B cell (primary cell): Measurements from ENCODE around the gene SYT2. TPM values are rescaled to one million over a fixed set of nuclear protein-coding genes. Genes with fewer than 3 reads are reported as not detected.
"Not testable (repeated sequence)": the region's sequence is repeated elsewhere in the genome, so short reads cannot be mapped to it uniquely, and the experiment has no call there.

Source experiments
- ATAC-seq: fragments of 200-7000 bp; cut with Tn5 transposase; one replicate; pipeline ENCODE4 v1.10.0; 2021; ENCODE audit warnings: low read depth, mild to moderate bottlenecking, moderate number of reproducible peaks, moderate library complexity
- CTCF ChIA-PET: fragments of 350-600 bp; sonication (Branson Sonifier 250); formaldehyde crosslinking; loops from one replicate; lab custom pipeline; 2021; ENCODE audit warnings: antibody characterized with exemption, inconsistent platforms; lab: Charles Lee
- POLR2A ChIA-PET: fragments of 350-600 bp; sonication (Branson Sonifier 250); formaldehyde crosslinking; loops from one replicate; lab custom pipeline; 2021; ENCODE audit warnings: antibody characterized with exemption; lab: Charles Lee
- DNase-seq: peaks from one replicate; pipeline ENCODE4 v3.0.0; 2013
- H2AFZ ChIP-seq: 2 replicates; pipeline ENCODE4 v1.6.1; 2012; ENCODE audit warnings: mild to moderate bottlenecking, low read depth, low read length; ENCODE audit not compliant: insufficient read depth, poor library complexity, severe bottlenecking
- H3K27ac ChIP-seq, 2 donors: 1 replicate in 1 of 2; 2 replicates in 1 of 2; pipeline ENCODE4 v1.5.1; 2012 to 2013; ENCODE audit warnings: low read length in 2 of 2, mild to moderate bottlenecking in 2 of 2, moderate library complexity in 1 of 2
- H3K27me3 ChIP-seq, 4 experiments: fragments of 200-600 bp in 1 of 4; sonication (generic) in 1 of 4; replicated peaks in 1 of 4; 1 replicate in 2 of 4; 2 replicates in 2 of 4; pipeline versions ENCODE4 v1.6.1 to v1.7.0; 2013 to 2016; ENCODE audit warnings: low read length in 3 of 4, mild to moderate bottlenecking in 2 of 4, mixed read lengths in 1 of 4, moderate library complexity in 1 of 4; ENCODE audit not compliant: insufficient read depth in 4 of 4, control insufficient read depth in 3 of 4; ENCODE audit errors: control extremely low read depth in 1 of 4
- H3K36me3 ChIP-seq, 2 experiments: replicated peaks in 1 of 2; 1 replicate in 1 of 2; 2 replicates in 1 of 2; pipeline versions ENCODE4 v1.6.1 to v1.7.1; 2013; ENCODE audit warnings: low read length in 1 of 2; ENCODE audit not compliant: insufficient read depth in 2 of 2, control insufficient read depth in 1 of 2; ENCODE audit errors: control extremely low read depth in 1 of 2, extremely low read depth in 1 of 2
- H3K4me1 ChIP-seq, 2 donors: fragments of 200-600 bp in 1 of 2; sonication (generic) in 1 of 2; 1 replicate in 1 of 2; 2 replicates in 1 of 2; pipeline versions ENCODE4 v1.5.1 to v1.6.1; 2013 to 2017; ENCODE audit warnings: low read length in 2 of 2; ENCODE audit not compliant: control insufficient read depth in 2 of 2, insufficient read depth in 2 of 2
- H3K4me2 ChIP-seq: replicated peaks from 2 replicates; pipeline ENCODE3; 2012; ENCODE audit warnings: mild to moderate bottlenecking, low read depth, low read length; ENCODE audit not compliant: poor library complexity, severe bottlenecking
- H3K4me3 ChIP-seq, 5 experiments: fragments of 200-600 bp in 1 of 5; sonication (generic) in 1 of 5; 1 replicate in 3 of 5; 2 replicates in 2 of 5; pipeline versions ENCODE4 v1.5.1 to v1.7.0; 2011 to 2016; ENCODE audit warnings: low read length in 4 of 5, mild to moderate bottlenecking in 4 of 5, low read depth in 2 of 5, control low read depth in 1 of 5, moderate library complexity in 1 of 5; ENCODE audit not compliant: insufficient read depth in 1 of 5; ENCODE audit errors: control extremely low read depth in 1 of 5, extremely low read depth in 1 of 5
- H3K79me2 ChIP-seq: fragments of 200-600 bp; sonication (generic); one replicate; pipeline ENCODE4 v1.6.0; 2016; ENCODE audit warnings: low read length; ENCODE audit not compliant: control insufficient read depth, insufficient read depth
- H3K9ac ChIP-seq: fragments of 200-600 bp; sonication (generic); 2 replicates; pipeline ENCODE4 v1.6.1; 2017; ENCODE audit warnings: mild to moderate bottlenecking, low read length, moderate library complexity
- H3K9me3 ChIP-seq, 3 donors: one replicate each; pipeline versions ENCODE4 v1.6.1 to v1.7.1; 2013; ENCODE audit warnings: low read length in 2 of 3; ENCODE audit not compliant: control insufficient read depth in 2 of 3, insufficient read depth in 1 of 3; ENCODE audit errors: control extremely low read depth in 1 of 3
- H4K20me1 ChIP-seq: 2 replicates; pipeline ENCODE4 v1.6.0; 2012; ENCODE audit warnings: mild to moderate bottlenecking, low read length; ENCODE audit not compliant: insufficient read depth, control insufficient read depth, poor library complexity, severe bottlenecking
- H3K27ac Mint-ChIP-seq: one replicate; pipeline ENCODE4 v1.8.0; 2021; ENCODE audit warnings: mixed read lengths
- H3K27me3 Mint-ChIP-seq: one replicate; pipeline ENCODE4 v1.8.0; 2021; ENCODE audit warnings: mixed read lengths
- H3K4me1 Mint-ChIP-seq: one replicate; pipeline ENCODE4 v1.8.0; 2021; ENCODE audit warnings: mixed read lengths
- H3K4me3 Mint-ChIP-seq: one replicate; pipeline ENCODE4 v1.8.0; 2021; ENCODE audit warnings: mixed read lengths
- H3K9me3 Mint-ChIP-seq: one replicate; pipeline ENCODE4 v1.8.0; 2022; ENCODE audit warnings: mixed read lengths; ENCODE audit not compliant: insufficient read depth
- EZH2 ChIP-seq: IDR thresholded peaks from 2 replicates; pipeline ENCODE4 v1.6.1; 2012; ENCODE audit warnings: borderline replicate concordance, low read depth, mild to moderate bottlenecking, moderate library complexity, low read length; ENCODE audit not compliant: insufficient read depth, poor library complexity, severe bottlenecking
- WGBS: methylation state at CpG from one replicate; pipeline ENCODE4 v1.1.5; 2013; ENCODE audit warnings: missing lambda C conversion rate; ENCODE audit not compliant: insufficient coverage; 5-methylcytosine and 5-hydroxymethylcytosine counted together
- intact Hi-C: fragments of 100-400 bp; cut with micrococcal nuclease; formaldehyde crosslinking; loops from one replicate; pipeline ENCODE4 v1.10.0; 2022
- polyA plus RNA-seq: library from polyadenylated mRNA; depleted of rRNA; stranded (reverse); fragments of >200 nt; gene quantifications from 2 replicates; pipeline ENCODE4 v1.2.3, GENCODE V29; 2012
- total RNA-seq, 2 donors: library from RNA; stranded (reverse); fragments of 120-200 nt in 1 of 2; gene quantifications; 1 replicate in 1 of 2; 2 replicates in 1 of 2; pipeline versions ENCODE4 v1.2.3 to v1.2.4, GENCODE V29; 2013 to 2022
- TF ChIP-seq, protein P1 (sequence below): fragments of 200-600 bp; IDR thresholded peaks from one replicate; pipeline ENCODE4 v1.8.0; 2022; ENCODE audit warnings: antibody characterized with exemption, mild to moderate bottlenecking

SYT2 gene
- total and polyA plus RNA-seq, 2 donors (not counting 1 experiment from before 2014, with no cell fraction given) = not detected

DNA sequence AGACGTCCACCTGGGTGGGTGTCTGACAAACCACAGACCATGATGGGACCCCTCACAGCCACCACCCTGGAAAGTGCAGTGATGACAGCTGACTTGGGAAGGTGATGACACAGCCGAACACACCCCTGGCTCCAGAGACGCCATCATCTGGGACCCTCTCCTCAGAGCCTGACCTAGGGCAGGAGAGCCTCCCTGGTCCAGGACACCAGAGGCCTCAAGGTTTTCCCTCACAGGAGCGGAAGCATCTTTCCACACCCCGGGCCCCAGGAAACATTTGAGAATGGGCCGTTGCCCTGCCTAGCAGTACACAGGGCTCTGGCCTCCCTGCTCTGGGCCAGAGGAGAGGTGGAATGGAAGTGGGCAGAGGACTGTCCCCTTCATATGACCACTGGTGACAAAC, 79.7 kb downstream of the SYT2 start:
- no peak for TF ChIP-seq EZH2
- TF ChIP-seq, protein P1, sequence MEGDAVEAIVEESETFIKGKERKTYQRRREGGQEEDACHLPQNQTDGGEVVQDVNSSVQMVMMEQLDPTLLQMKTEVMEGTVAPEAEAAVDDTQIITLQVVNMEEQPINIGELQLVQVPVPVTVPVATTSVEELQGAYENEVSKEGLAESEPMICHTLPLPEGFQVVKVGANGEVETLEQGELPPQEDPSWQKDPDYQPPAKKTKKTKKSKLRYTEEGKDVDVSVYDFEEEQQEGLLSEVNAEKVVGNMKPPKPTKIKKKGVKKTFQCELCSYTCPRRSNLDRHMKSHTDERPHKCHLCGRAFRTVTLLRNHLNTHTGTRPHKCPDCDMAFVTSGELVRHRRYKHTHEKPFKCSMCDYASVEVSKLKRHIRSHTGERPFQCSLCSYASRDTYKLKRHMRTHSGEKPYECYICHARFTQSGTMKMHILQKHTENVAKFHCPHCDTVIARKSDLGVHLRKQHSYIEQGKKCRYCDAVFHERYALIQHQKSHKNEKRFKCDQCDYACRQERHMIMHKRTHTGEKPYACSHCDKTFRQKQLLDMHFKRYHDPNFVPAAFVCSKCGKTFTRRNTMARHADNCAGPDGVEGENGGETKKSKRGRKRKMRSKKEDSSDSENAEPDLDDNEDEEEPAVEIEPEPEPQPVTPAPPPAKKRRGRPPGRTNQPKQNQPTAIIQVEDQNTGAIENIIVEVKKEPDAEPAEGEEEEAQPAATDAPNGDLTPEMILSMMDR = no peak
- ATAC-seq (no peak), DNase-seq (no peak)
- no peak overlapping the region for H3K4me3 Mint-ChIP-seq
- H3K9ac ChIP-seq = no peak overlapping the region
- peaks cover 37% of the 10 kb centered on the region for H3K27me3 Mint-ChIP-seq
- WGBS = 80% methylated on average over 6 of the region's 6 CpGs
- H3K4me2 ChIP-seq = peak overlapping the region; percentile 40
- no peak overlapping the region for H3K27ac ChIP-seq
- peaks cover 53% of the 10 kb centered on the region for H3K4me1 Mint-ChIP-seq
- no peaks in the 10 kb centered on the region for H4K20me1 ChIP-seq
- intact Hi-C loops = no loop called here
- H3K36me3 ChIP-seq = no peaks in the 10 kb centered on the region
- POLR2A ChIA-PET = no interaction called here
- no peak overlapping the region for H3K4me3 ChIP-seq
- no peaks in the 10 kb centered on the region for H3K79me2 ChIP-seq
- no peaks in the 10 kb centered on the region for H3K9me3 ChIP-seq
- no peak overlapping the region for H2AFZ ChIP-seq
- no peak overlapping the region for H3K27ac Mint-ChIP-seq
- peaks cover 0 to 49% (median 3%) of the 10 kb centered on the region in 4 experiments for H3K27me3 ChIP-seq
- H3K4me1 ChIP-seq = peaks cover 66% of the 10 kb centered on the region in 2 donors
- no peaks in the 10 kb centered on the region for H3K9me3 Mint-ChIP-seq
- CTCF ChIA-PET = no interaction called here

DNA sequence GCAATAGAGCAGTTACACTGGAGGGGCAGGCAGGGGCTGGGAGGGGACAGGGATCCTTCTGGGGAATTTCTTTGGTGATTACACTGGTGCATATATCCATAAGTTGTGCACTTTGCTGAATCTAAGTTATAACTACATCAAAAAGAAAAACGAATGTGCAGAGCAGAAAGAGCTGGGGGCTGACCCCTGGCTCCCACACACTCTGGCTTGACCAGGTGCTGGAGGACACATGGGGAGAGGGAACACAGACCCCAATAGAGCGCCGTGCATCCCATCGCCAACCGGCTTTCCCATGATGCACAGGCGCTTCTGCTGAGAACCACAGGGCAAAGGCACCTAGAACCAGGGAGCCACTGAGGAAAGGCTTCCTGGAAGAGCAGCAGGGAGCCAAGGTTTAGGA, 80.2 kb downstream of the SYT2 start:
- H3K9me3 ChIP-seq, H3K27ac ChIP-seq, intact Hi-C loops, H3K36me3 ChIP-seq, H4K20me1 ChIP-seq, H3K9ac ChIP-seq, POLR2A ChIA-PET, H3K4me2 ChIP-seq, H3K9me3 Mint-ChIP-seq, H3K4me3 ChIP-seq, H3K4me3 Mint-ChIP-seq, H3K27ac Mint-ChIP-seq, ATAC-seq, DNase-seq, H3K79me2 ChIP-seq, H2AFZ ChIP-seq: not testable (repeated sequence)
- peaks cover 33% of the 10 kb centered on the region for H3K27me3 Mint-ChIP-seq
- peaks cover 70% of the 10 kb centered on the region in 2 donors for H3K4me1 ChIP-seq
- WGBS = 100% methylated on average over 1 of the region's 6 CpGs
- H3K4me1 Mint-ChIP-seq = peaks cover 53% of the 10 kb centered on the region
- CTCF ChIA-PET = interaction anchor here (0.6 to 1.4 kb wide), 2 partner anchors 166 to 1892 kb away, joined by 3 to 4 read pairs; no protein-coding TSS in a partner anchor
- H3K27me3 ChIP-seq = peaks cover 0 to 45% (median 2%) of the 10 kb centered on the region in 4 experiments

DNA sequence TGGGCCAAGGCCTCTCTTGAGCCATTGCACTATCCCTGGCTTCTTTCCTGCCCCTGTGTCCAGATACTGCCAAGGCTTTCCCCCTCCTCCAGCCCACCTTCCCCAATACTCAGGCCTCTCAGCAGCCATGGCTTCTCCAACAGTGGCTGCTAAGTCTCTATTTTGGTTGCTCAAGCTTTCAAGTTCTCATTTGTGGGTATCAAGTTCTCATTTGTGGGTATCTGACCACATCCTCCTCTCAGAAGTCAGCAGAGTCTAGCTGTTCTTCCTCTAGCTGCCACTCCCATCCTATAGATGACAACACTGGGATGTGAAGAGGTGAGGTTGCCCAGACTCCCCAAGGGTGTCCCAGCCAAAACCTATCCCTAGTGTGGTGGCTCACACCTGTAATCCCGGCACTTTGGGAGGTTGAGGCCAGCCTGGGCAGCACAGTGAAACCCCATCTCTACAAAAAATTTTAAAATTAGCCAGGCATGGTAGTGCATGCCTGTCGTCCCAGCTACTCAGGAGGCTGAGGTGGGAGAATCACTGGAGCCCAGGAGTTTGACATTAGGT, 80.9 kb downstream of the SYT2 start:
- DNase-seq (peak; percentile 73), ATAC-seq (peak; percentile 60)
- intact Hi-C loops = loop anchor here (2.0 to 5.0 kb wide), 4 partner anchors 15 to 467 kb away; partner anchors contain the start of gene PTPN7
- H3K4me1 ChIP-seq = peaks cover 74 to 78% of the 10 kb centered on the region in 2 donors
- H3K27me3 Mint-ChIP-seq = peaks cover 28% of the 10 kb centered on the region
- CTCF ChIA-PET = interaction anchor here (0.6 to 1.5 kb wide), 3 partner anchors 58 to 1893 kb away, joined by 3 to 5 read pairs (median 4); no protein-coding TSS in a partner anchor
- peak overlapping the region; percentile 33 for H3K27ac Mint-ChIP-seq
- H4K20me1 ChIP-seq, H3K9ac ChIP-seq, H2AFZ ChIP-seq, H3K4me3 ChIP-seq, H3K79me2 ChIP-seq, POLR2A ChIA-PET, H3K27ac ChIP-seq, H3K36me3 ChIP-seq, H3K9me3 ChIP-seq, H3K9me3 Mint-ChIP-seq: not testable (repeated sequence)
- peak overlapping the region; percentile 64 for H3K4me2 ChIP-seq
- peaks cover 0 to 48% (median 2%) of the 10 kb centered on the region in 4 experiments for H3K27me3 ChIP-seq
- peak overlapping the region; percentile 70 for H3K4me3 Mint-ChIP-seq
- no CpG with 5 or more reads among the region's 2 CpGs for WGBS
- peaks cover 53% of the 10 kb centered on the region for H3K4me1 Mint-ChIP-seq
